WTC11 (cell line): ENCODE measurements around the gene ZER1. TPM values are rescaled to one million over a fixed set of nuclear protein-coding genes. Genes with fewer than 3 reads are reported as not detected.

Source experiments
- ATAC-seq: fragments of 200-7000 bp; cut with Tn5 transposase; 2 replicates; pipeline ENCODE4 v1.10.0; 2021; ENCODE audit warnings: mild to moderate bottlenecking, moderate library complexity
- CTCF ChIA-PET: fragments of 300-600 bp; sonication (Branson Sonifier 250); formaldehyde crosslinking; loops from one replicate; lab custom pipeline; 2021; ENCODE audit warnings: antibody characterized with exemption; lab: Charles Lee
- POLR2A ChIA-PET: fragments of 350-600 bp; sonication (Branson Sonifier 250); formaldehyde crosslinking; loops from one replicate; lab custom pipeline; 2021; ENCODE audit warnings: antibody characterized with exemption; lab: Charles Lee
- DNase-seq: peaks from one replicate; pipeline ENCODE4 v3.0.0; 2021; ENCODE audit warnings: low spot score
- H3K27ac Mint-ChIP-seq: 2 replicates; pipeline ENCODE4 v1.8.0; 2021; ENCODE audit warnings: mixed read lengths
- H3K27me3 Mint-ChIP-seq: 2 replicates; pipeline ENCODE4 v1.8.0; 2021; ENCODE audit warnings: low read depth, mild to moderate bottlenecking, moderate library complexity, mixed read lengths
- H3K36me3 Mint-ChIP-seq: 2 replicates; pipeline ENCODE4 v1.8.0; 2021; ENCODE audit warnings: mixed read lengths
- H3K4me1 Mint-ChIP-seq: 2 replicates; pipeline ENCODE4 v1.8.0; 2022; ENCODE audit warnings: mixed read lengths
- H3K4me3 Mint-ChIP-seq: 2 replicates; pipeline ENCODE4 v1.8.0; 2021; ENCODE audit warnings: mild to moderate bottlenecking, moderate library complexity, mixed read lengths
- H3K9me3 Mint-ChIP-seq: 2 replicates; pipeline ENCODE4 v1.8.0; 2021; ENCODE audit warnings: mixed read lengths
- AFF4 ChIP-seq: sonication (generic); formaldehyde crosslinking; IDR thresholded peaks from 2 replicates; pipeline ENCODE4 v1.8.1; 2023; ENCODE audit warnings: mild to moderate bottlenecking, missing genetic modification reagents, borderline replicate concordance
- CREM ChIP-seq: sonication (generic); formaldehyde crosslinking; IDR thresholded peaks from 2 replicates; pipeline ENCODE4 v1.8.1; 2022; ENCODE audit warnings: mild to moderate bottlenecking, missing genetic modification reagents, moderate library complexity
- ESRRA ChIP-seq: sonication (generic); formaldehyde crosslinking; IDR thresholded peaks from 2 replicates; pipeline ENCODE4 v1.8.1; 2022; ENCODE audit warnings: mild to moderate bottlenecking, missing genetic modification reagents, borderline replicate concordance
- ETV6 ChIP-seq: sonication (generic); formaldehyde crosslinking; IDR thresholded peaks from 2 replicates; pipeline ENCODE4 v1.8.1; 2022; ENCODE audit warnings: mild to moderate bottlenecking, missing genetic modification reagents
- FOXJ3 ChIP-seq: sonication (generic); formaldehyde crosslinking; IDR thresholded peaks from 2 replicates; pipeline ENCODE4 v1.9.0; 2021; ENCODE audit warnings: missing genetic modification reagents, mild to moderate bottlenecking, borderline replicate concordance
- FOXP4 ChIP-seq: sonication (generic); formaldehyde crosslinking; IDR thresholded peaks from 2 replicates; pipeline ENCODE4 v1.8.0; 2022; ENCODE audit warnings: mild to moderate bottlenecking, missing genetic modification reagents
- HMGXB4 ChIP-seq: sonication (generic); formaldehyde crosslinking; IDR thresholded peaks from 2 replicates; pipeline ENCODE4 v1.8.1; 2023; ENCODE audit warnings: mild to moderate bottlenecking, moderate library complexity, missing genetic modification reagents
- SMAD4 ChIP-seq: sonication (generic); formaldehyde crosslinking; IDR thresholded peaks from 2 replicates; pipeline ENCODE4 v1.8.0; 2022; ENCODE audit warnings: mild to moderate bottlenecking, missing genetic modification reagents
- SOX15 ChIP-seq: fragments of 250-450 bp; sonication (Bioruptor Pico); IDR thresholded peaks from 2 replicates; pipeline ENCODE4 v1.9.0; 2021; ENCODE audit warnings: mild to moderate bottlenecking
- STAT6 ChIP-seq: sonication (generic); formaldehyde crosslinking; conservative IDR thresholded peaks from 2 replicates; pipeline ENCODE4 v1.8.1; 2023; ENCODE audit warnings: mild to moderate bottlenecking, low read depth, missing genetic modification reagents, moderate library complexity
- TP53 ChIP-seq: sonication (generic); formaldehyde crosslinking; IDR thresholded peaks from 2 replicates; pipeline ENCODE4 v1.8.1; 2023; ENCODE audit warnings: mild to moderate bottlenecking, missing genetic modification reagents
- USF2 ChIP-seq: sonication (generic); formaldehyde crosslinking; IDR thresholded peaks from 2 replicates; pipeline ENCODE4 v1.8.1; 2023; ENCODE audit warnings: mild to moderate bottlenecking, missing genetic modification reagents, moderate library complexity
- ZBTB21 ChIP-seq: sonication (generic); formaldehyde crosslinking; IDR thresholded peaks from 2 replicates; pipeline ENCODE4 v1.8.1; 2023; ENCODE audit warnings: mild to moderate bottlenecking, missing genetic modification reagents, borderline replicate concordance
- ZMAT4 ChIP-seq: fragments of 250-450 bp; sonication (Bioruptor Pico); IDR thresholded peaks from 2 replicates; pipeline ENCODE4 v1.9.0; 2021; ENCODE audit warnings: mild to moderate bottlenecking
- ZNF232 ChIP-seq: sonication (generic); formaldehyde crosslinking; IDR thresholded peaks from 2 replicates; pipeline ENCODE4 v1.8.0; 2022; ENCODE audit warnings: mild to moderate bottlenecking, missing genetic modification reagents
- ZNF416 ChIP-seq: fragments of 250-450 bp; sonication (Bioruptor Pico); IDR thresholded peaks from 2 replicates; pipeline ENCODE4 v1.9.0; 2021; ENCODE audit warnings: mild to moderate bottlenecking, inconsistent platforms
- ZSCAN18 ChIP-seq: fragments of 250-450 bp; sonication (Bioruptor Pico); IDR thresholded peaks from 2 replicates; pipeline ENCODE4 v2.1.2; 2022; ENCODE audit warnings: mild to moderate bottlenecking, moderate library complexity
- total RNA-seq: library from RNA; stranded (reverse); gene quantifications from 3 replicates; pipeline ENCODE4 v1.2.3, GENCODE V29; 2021

The ZER1 gene
- total RNA-seq, 1 experiment from 2014 or later = 23.8 TPM

GRCh38 chr9:128757602-128758001, 14.1 kb downstream of the ZER1 start (continued):
- TF ChIP-seq SOX15 (CRISPR knock-in tag) (no peak), ZNF416 (CRISPR knock-in tag) (no peak), ZSCAN18 (no peak)

- TF ChIP-seq USF2 (no peak), AFF4 (CRISPR knock-in tag) (no peak), TP53 (CRISPR knock-in tag) (no peak), HMGXB4 (CRISPR knock-in tag) (no peak), ZBTB21 (CRISPR knock-in tag) (no peak), STAT6 (CRISPR knock-in tag) (no peak), ZMAT4 (CRISPR knock-in tag) (no peak), FOXP4 (CRISPR knock-in tag) (no peak), ESRRA (CRISPR knock-in tag) (no peak), SMAD4 (CRISPR knock-in tag) (no peak), ETV6 (CRISPR knock-in tag) (no peak), FOXJ3 (no peak), CREM (no peak), ZNF232 (CRISPR knock-in tag) (no peak), ZSCAN18 (no peak)
- H3K4me1 Mint-ChIP-seq = no peaks in the 10 kb centered on the region
- no peak overlapping the region for H3K4me3 Mint-ChIP-seq
- POLR2A ChIA-PET = no interaction called here
- no peaks in the 10 kb centered on the region for H3K27me3 Mint-ChIP-seq
- CTCF ChIA-PET = interaction anchor here (1.2 to 2.4 kb wide), 2 partner anchors 21 to 52 kb away, joined by 3 to 6 read pairs; partner anchors contain the start of gene PKN3
- DNase-seq = no peak
- no peak for ATAC-seq
- H3K9me3 Mint-ChIP-seq = no peaks in the 10 kb centered on the region
- H3K27ac Mint-ChIP-seq = no peak overlapping the region
- no peaks in the 10 kb centered on the region for H3K36me3 Mint-ChIP-seq
These were observed 18.1 kb downstream of the ZER1 start for GRCh38 chr9:128753627-128754026.
